Body of pancreas (tissue), 4 donors: Measurements from ENCODE around the gene EME2.

Experiments
- POLR2A ChIP-seq, 3 donors: fragments of 450-650 bp; IDR thresholded peaks; one replicate each; pipeline ENCODE4 v1.6.1; 2016; ENCODE audit warnings: antibody characterized with exemption in 3 of 3, mild to moderate bottlenecking in 2 of 3
- TF ChIP-seq, protein P1 (sequence below), 7 experiments: fragments of 450-650 bp in 4 of 7; fragments of 200-600 bp in 3 of 7; sonication (generic) in 3 of 7; IDR thresholded peaks; one replicate each; pipeline ENCODE4 v1.5.1; 2016 to 2019; ENCODE audit warnings: antibody characterized with exemption in 7 of 7

GRCh38 chr16:1789643-1790045 lies 17.0 kb downstream of the EME2 start:
- TF ChIP-seq POLR2A (IDR thresholded peaks at IDR 0.05) = no peak
- TF ChIP-seq, protein P1, sequence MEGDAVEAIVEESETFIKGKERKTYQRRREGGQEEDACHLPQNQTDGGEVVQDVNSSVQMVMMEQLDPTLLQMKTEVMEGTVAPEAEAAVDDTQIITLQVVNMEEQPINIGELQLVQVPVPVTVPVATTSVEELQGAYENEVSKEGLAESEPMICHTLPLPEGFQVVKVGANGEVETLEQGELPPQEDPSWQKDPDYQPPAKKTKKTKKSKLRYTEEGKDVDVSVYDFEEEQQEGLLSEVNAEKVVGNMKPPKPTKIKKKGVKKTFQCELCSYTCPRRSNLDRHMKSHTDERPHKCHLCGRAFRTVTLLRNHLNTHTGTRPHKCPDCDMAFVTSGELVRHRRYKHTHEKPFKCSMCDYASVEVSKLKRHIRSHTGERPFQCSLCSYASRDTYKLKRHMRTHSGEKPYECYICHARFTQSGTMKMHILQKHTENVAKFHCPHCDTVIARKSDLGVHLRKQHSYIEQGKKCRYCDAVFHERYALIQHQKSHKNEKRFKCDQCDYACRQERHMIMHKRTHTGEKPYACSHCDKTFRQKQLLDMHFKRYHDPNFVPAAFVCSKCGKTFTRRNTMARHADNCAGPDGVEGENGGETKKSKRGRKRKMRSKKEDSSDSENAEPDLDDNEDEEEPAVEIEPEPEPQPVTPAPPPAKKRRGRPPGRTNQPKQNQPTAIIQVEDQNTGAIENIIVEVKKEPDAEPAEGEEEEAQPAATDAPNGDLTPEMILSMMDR (IDR thresholded peaks at IDR 0.05) = no peak
